H9 (cell line): ENCODE measurements around the gene TICRR. TPM values are rescaled to one million over a fixed set of nuclear protein-coding genes. Genes with fewer than 3 reads are reported as not detected.

Source experiments
- DNase-seq: peaks from one replicate; pipeline ENCODE4 v3.0.0-alpha.2; 2017
- H2AFZ ChIP-seq: one replicate; pipeline ENCODE4 v1.6.1; 2013; ENCODE audit warnings: mild to moderate bottlenecking, low read length, control low read depth, moderate library complexity
- H2AK5ac ChIP-seq: 2 replicates; pipeline ENCODE4 v1.6.1; 2013; ENCODE audit warnings: low read length, control low read depth, mixed read lengths; ENCODE audit not compliant: insufficient read length
- H2BK120ac ChIP-seq: one replicate; pipeline ENCODE4 v1.6.1; 2013; ENCODE audit warnings: low read depth, mild to moderate bottlenecking, low read length, control low read depth, inconsistent platforms; ENCODE audit not compliant: poor library complexity, severe bottlenecking
- H2BK12ac ChIP-seq: 2 replicates; pipeline ENCODE4 v1.6.1; 2013; ENCODE audit warnings: low read length, control low read depth, mixed read lengths, low read depth; ENCODE audit not compliant: insufficient read length
- H2BK15ac ChIP-seq: 2 replicates; pipeline ENCODE4 v1.6.1; 2013; ENCODE audit warnings: low read depth, low read length, control low read depth
- H2BK20ac ChIP-seq: one replicate; pipeline ENCODE4 v1.6.1; 2013; ENCODE audit warnings: low read depth, mild to moderate bottlenecking, low read length, control low read depth, inconsistent platforms; ENCODE audit not compliant: poor library complexity, severe bottlenecking
- H2BK5ac ChIP-seq: 2 replicates; pipeline ENCODE4 v1.6.1; 2013; ENCODE audit warnings: low read length, control low read depth, mixed read lengths; ENCODE audit not compliant: insufficient read length
- H3K14ac ChIP-seq: 2 replicates; pipeline ENCODE4 v1.6.1; 2013; ENCODE audit warnings: low read length, control low read depth; ENCODE audit not compliant: insufficient read depth
- H3K18ac ChIP-seq: 2 replicates; pipeline ENCODE4 v1.6.1; 2013; ENCODE audit warnings: low read depth, mild to moderate bottlenecking, mixed read lengths, low read length, control low read depth; ENCODE audit not compliant: insufficient read length
- H3K23ac ChIP-seq: 2 replicates; pipeline ENCODE4 v1.6.1; 2013; ENCODE audit warnings: low read length, control low read depth, mixed read lengths, low read depth; ENCODE audit not compliant: insufficient read length
- H3K23me2 ChIP-seq: 2 replicates; pipeline ENCODE4 v1.6.1; 2013; ENCODE audit warnings: low read depth, mild to moderate bottlenecking, mixed read lengths, low read length, control low read depth; ENCODE audit not compliant: insufficient read length, poor library complexity, severe bottlenecking
- H3K27ac ChIP-seq: 2 replicates; pipeline ENCODE4 v1.5.1; 2013; ENCODE audit warnings: low read length, control low read depth, mixed read lengths, low read depth; ENCODE audit not compliant: insufficient read length
- H3K27me3 ChIP-seq: 2 replicates; pipeline ENCODE4 v1.6.1; 2013; ENCODE audit warnings: low read length, control low read depth, inconsistent platforms; ENCODE audit not compliant: insufficient read depth
- H3K4ac ChIP-seq: 2 replicates; pipeline ENCODE4 v1.6.1; 2013; ENCODE audit warnings: low read depth, mild to moderate bottlenecking, control low read depth, inconsistent platforms, low read length, moderate library complexity
- H3K4me1 ChIP-seq: 2 replicates; pipeline ENCODE4 v1.6.1; 2013; ENCODE audit warnings: low read length, control low read depth, inconsistent platforms; ENCODE audit not compliant: insufficient read depth
- H3K4me2 ChIP-seq: 2 replicates; pipeline ENCODE4 v1.6.1; 2013; ENCODE audit warnings: low read length, control low read depth, mixed read lengths; ENCODE audit not compliant: insufficient read length, insufficient read depth
- H3K56ac ChIP-seq: 2 replicates; pipeline ENCODE4 v1.6.1; 2013; ENCODE audit warnings: low read depth, mild to moderate bottlenecking, mixed read lengths, low read length, control low read depth; ENCODE audit not compliant: insufficient read length
- H3K79me1 ChIP-seq: 2 replicates; pipeline ENCODE4 v1.6.1; 2013; ENCODE audit warnings: low read depth, mild to moderate bottlenecking, moderate library complexity, low read length, control low read depth, inconsistent platforms; ENCODE audit not compliant: insufficient read depth, poor library complexity, severe bottlenecking
- H3K79me2 ChIP-seq: 2 replicates; pipeline ENCODE4 v1.6.1; 2013; ENCODE audit warnings: low read length, control low read depth, inconsistent platforms; ENCODE audit not compliant: insufficient read depth
- H3K9ac ChIP-seq: 2 replicates; pipeline ENCODE4 v1.6.1; 2013; ENCODE audit warnings: low read length, control low read depth, mixed read lengths; ENCODE audit not compliant: insufficient read length; ENCODE audit errors: extremely low read depth
- H3K9me3 ChIP-seq: one replicate; pipeline ENCODE4 v1.6.1; 2013; ENCODE audit warnings: low read depth, low read length, inconsistent platforms; ENCODE audit not compliant: control insufficient read depth
- H3T11ph ChIP-seq: one replicate; pipeline ENCODE4 v1.6.1; 2013; ENCODE audit warnings: mild to moderate bottlenecking, low read length, control low read depth, inconsistent platforms
- H4K20me1 ChIP-seq: one replicate; pipeline ENCODE4 v1.6.1; 2013; ENCODE audit not compliant: control insufficient read depth, insufficient read length, insufficient read depth
- H4K5ac ChIP-seq: 2 replicates; pipeline ENCODE4 v1.6.1; 2013; ENCODE audit warnings: low read depth, mild to moderate bottlenecking, mixed read lengths, low read length, control low read depth; ENCODE audit not compliant: insufficient read length
- H4K8ac ChIP-seq: replicated peaks from 2 replicates; pipeline ENCODE4 v1.6.1; 2013; ENCODE audit warnings: low read length, control low read depth, mixed read lengths, low read depth; ENCODE audit not compliant: insufficient read length
- H4K91ac ChIP-seq: 2 replicates; pipeline ENCODE4 v1.6.1; 2013; ENCODE audit warnings: low read depth, mild to moderate bottlenecking, moderate library complexity, mixed read lengths, low read length, control low read depth; ENCODE audit not compliant: insufficient read length
- H3K27ac Mint-ChIP-seq, 3 experiments: 2 replicates in 2 of 3; 3 replicates in 1 of 3; pipeline ENCODE4 v1.8.0; 2020 to 2021; ENCODE audit warnings: mixed read lengths in 3 of 3, mild to moderate bottlenecking in 1 of 3, moderate library complexity in 1 of 3
- H3K27me3 Mint-ChIP-seq: 2 replicates; pipeline ENCODE4 v1.8.0; 2021; ENCODE audit warnings: low read depth, mild to moderate bottlenecking, moderate library complexity, mixed read lengths
- H3K36me3 Mint-ChIP-seq, 3 experiments: 2 replicates in 2 of 3; 3 replicates in 1 of 3; pipeline ENCODE4 v1.8.0; 2020 to 2021; ENCODE audit warnings: low read depth in 3 of 3, mixed read lengths in 3 of 3; ENCODE audit not compliant: insufficient read depth in 1 of 3
- H3K4me1 Mint-ChIP-seq, 2 experiments: 2 replicates each; pipeline ENCODE4 v1.8.0; 2020; ENCODE audit warnings: mixed read lengths in 2 of 2
- H3K4me3 Mint-ChIP-seq, 2 experiments: 2 replicates in 1 of 2; 3 replicates in 1 of 2; pipeline ENCODE4 v1.8.0; 2020 to 2021; ENCODE audit warnings: mild to moderate bottlenecking in 2 of 2, mixed read lengths in 2 of 2, moderate library complexity in 1 of 2
- H3K9me3 Mint-ChIP-seq, 2 experiments: 2 replicates in 1 of 2; 3 replicates in 1 of 2; pipeline ENCODE4 v1.8.0; 2020; ENCODE audit warnings: mild to moderate bottlenecking in 2 of 2, mixed read lengths in 2 of 2, moderate library complexity in 1 of 2
- CTCF ChIP-seq: fragments of 200-600 bp; sonication (generic); conservative IDR thresholded peaks from 3 replicates; pipeline ENCODE4 v1.8.0; 2021; ENCODE audit warnings: antibody characterized with exemption, mild to moderate bottlenecking
- WGBS: extraction: QIAGEN DNeasy Blood & Tissue Kit; methylation state at CpG from one replicate; pipeline ENCODE4 v1.1.7; 2013; ENCODE audit warnings: missing lambda C conversion rate, low lambda C conversion rate, mixed read lengths; ENCODE audit not compliant: insufficient read length; ENCODE audit errors: extremely low coverage; 5-methylcytosine and 5-hydroxymethylcytosine counted together
- total RNA-seq: library from RNA; stranded (reverse); gene quantifications from 2 replicates; pipeline ENCODE4 v1.2.1, GENCODE V29; 2021

The TICRR gene
- total RNA-seq, 1 experiment from 2014 or later, result 26.0 TPM

GRCh38 chr15:89591834-89592233, 16.6 kb downstream of the TICRR start:
- H2BK15ac ChIP-seq, result no peak overlapping the region
- no peaks in the 10 kb centered on the region for H3K79me2 ChIP-seq
- no peak overlapping the region for H3T11ph ChIP-seq
- H2BK12ac ChIP-seq, result no peak overlapping the region
- H3K27ac ChIP-seq, result no peak overlapping the region
- TF ChIP-seq CTCF, result no peak
- no peak overlapping the region for H2BK120ac ChIP-seq
- no peak overlapping the region for H4K8ac ChIP-seq
- H2AK5ac ChIP-seq, result no peak overlapping the region
- H3K4ac ChIP-seq, result no peak overlapping the region
- peaks cover 3% of the 10 kb centered on the region for H3K79me1 ChIP-seq
- no peak overlapping the region for H3K18ac ChIP-seq
- no peak overlapping the region for H3K9ac ChIP-seq
- no peak overlapping the region for H3K4me2 ChIP-seq
- H3K56ac ChIP-seq, result no peak overlapping the region
- H3K23ac ChIP-seq, result no peak overlapping the region
- Mint-ChIP-seq H3K27ac (no peak overlapping the region), H3K4me1 (no peaks in the 10 kb centered on the region), H3K27me3 (no peaks in the 10 kb centered on the region), H3K4me3 (no peak overlapping the region), H3K9me3 (no peaks in the 10 kb centered on the region), H3K36me3 (peaks cover 37 to 51% (median 50%) of the 10 kb centered on the region in 3 experiments; a peak in 6 of 7 replicates)
- H3K23me2 ChIP-seq, result no peaks in the 10 kb centered on the region
- no peak overlapping the region for H3K14ac ChIP-seq
- no peak overlapping the region for H2AFZ ChIP-seq
- no peak overlapping the region for H2BK20ac ChIP-seq
- H4K20me1 ChIP-seq, result no peaks in the 10 kb centered on the region
- no peaks in the 10 kb centered on the region for H3K4me1 ChIP-seq
- no CpG with 5 or more reads among the region's 5 CpGs for WGBS
- H3K27me3 ChIP-seq, result no peaks in the 10 kb centered on the region
- no peak overlapping the region for H4K91ac ChIP-seq
- no peaks in the 10 kb centered on the region for H3K9me3 ChIP-seq
- DNase-seq, result no peak
- no peak overlapping the region for H4K5ac ChIP-seq
- H2BK5ac ChIP-seq, result no peak overlapping the region
